Suppressor macrophage treated with lipopolysaccharide for 1 hour (primary cell): Measurements from ENCODE around the gene PYROXD2.
"Not testable (repeated sequence)": the region's sequence is repeated elsewhere in the genome, so short reads cannot be mapped to it uniquely, and the experiment has no call there.

ENCODE experiments used
- DNase-seq, 3 donors: peaks; one replicate each; pipeline ENCODE4 v3.0.0-alpha.2; 2020 to 2022

PYROXD2 gene

DNA sequence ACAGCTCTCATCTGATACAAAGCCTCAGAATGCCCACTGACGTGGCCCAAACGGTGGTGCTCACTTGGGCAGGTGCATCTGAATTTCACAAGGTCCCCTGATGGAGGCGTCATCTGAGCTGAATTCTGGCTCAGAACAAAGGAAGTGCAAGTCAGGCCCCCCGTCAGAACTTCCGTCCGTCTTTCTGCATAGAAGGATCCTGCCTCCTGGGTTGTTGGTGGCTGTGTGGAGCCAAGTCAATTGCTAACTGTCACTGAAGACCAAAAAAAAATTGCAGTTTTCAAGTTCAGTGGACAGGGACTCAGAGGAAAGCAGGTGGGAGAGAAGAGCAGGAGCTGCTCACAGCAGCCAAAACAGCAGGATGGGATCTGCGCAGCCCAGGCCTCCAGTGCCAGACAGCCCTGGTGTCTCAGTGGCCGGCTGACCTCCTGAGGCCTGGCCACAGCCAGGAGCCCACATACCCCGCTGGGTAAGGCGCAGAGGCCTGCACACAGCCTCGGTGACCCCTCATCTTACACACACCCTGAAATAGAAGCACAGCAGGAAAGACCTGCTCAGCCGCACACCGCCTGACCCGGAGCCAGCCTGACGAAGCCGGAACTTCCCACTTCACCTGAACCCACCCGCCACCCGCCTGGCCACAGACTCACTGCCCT lies 49.4 kb downstream of the PYROXD2 start:
- DNase-seq, result no peak

DNA sequence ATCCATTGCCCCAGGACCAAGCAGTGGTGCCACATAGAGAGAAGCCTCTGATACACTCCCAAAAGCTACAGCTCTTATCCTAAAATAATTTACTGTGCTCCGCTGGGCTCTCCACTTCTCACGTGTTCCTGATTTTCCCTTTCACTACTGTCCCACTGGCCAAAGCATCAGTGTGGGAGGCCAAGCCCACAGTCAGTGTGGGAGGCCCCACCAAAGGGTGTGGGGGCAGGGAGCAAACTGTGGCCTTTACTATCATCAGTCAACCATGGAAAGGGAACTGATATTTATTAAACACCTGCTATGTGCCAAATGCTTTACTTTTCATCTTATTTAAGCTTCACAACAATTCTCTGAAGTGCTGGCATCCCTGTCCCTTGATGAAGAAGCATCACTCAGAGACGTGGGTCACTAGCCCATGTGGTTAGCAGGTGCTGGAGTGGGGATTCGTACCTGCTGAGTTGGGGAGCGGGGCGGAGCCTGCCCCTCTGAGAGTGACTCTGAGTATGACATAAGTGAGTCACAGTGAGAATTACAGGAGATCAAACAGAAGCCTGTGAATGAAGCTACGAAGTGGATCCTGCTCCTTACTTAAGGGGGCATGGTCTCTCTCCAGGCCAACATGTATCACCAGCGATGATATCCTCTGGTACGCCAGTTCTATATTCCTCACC lies 50.4 kb downstream of the PYROXD2 start:
- DNase-seq, result no peak

GRCh38 chr10:98363220-98363619 lies 51.8 kb downstream of the PYROXD2 start:
- DNase-seq, result no peak

- peak; percentile 58 to 88 (median 71) for DNase-seq
These were observed 53.6 kb downstream of the PYROXD2 start for GRCh38 chr10:98361131-98362025.

GRCh38 chr10:98357194-98357822 lies 57.7 kb downstream of the PYROXD2 start:
- peak; percentile 42 to 48 (median 47) for DNase-seq

GRCh38 chr10:98354491-98354890 lies 60.5 kb downstream of the PYROXD2 start:
- no peak for DNase-seq

GRCh38 chr10:98353170-98353569 lies 61.8 kb downstream of the PYROXD2 start:
- peak; percentile 26 to 47 (median 30) for DNase-seq

DNA sequence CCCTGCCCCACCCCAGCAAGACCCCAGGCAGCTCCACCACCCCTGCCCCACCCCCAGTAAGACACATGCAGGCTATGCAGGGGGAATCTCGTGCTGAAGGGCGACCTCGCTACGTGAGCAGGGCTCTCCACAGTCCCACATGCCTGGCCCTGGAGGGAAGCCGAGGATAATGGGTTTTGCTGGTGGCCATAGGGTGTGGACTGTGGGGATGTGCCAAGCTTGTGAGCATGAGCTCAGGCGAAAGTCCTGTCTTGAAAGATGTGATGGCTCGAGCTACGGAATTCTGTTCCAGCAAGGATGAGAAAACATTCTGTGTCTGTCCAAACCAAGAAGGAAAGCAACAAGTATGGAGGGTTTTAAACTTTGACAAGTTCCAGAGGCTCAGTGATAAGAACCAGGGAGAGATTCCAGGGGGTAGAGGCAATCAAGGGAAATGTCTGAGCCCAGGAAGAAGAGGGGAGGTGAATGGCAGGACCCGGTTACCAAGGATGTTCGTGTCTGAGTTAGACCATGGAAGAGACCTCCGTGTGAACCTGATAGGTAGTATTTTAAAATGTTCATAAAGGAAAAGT lies 63.1 kb downstream of the PYROXD2 start:
- DNase-seq, result no peak

DNA sequence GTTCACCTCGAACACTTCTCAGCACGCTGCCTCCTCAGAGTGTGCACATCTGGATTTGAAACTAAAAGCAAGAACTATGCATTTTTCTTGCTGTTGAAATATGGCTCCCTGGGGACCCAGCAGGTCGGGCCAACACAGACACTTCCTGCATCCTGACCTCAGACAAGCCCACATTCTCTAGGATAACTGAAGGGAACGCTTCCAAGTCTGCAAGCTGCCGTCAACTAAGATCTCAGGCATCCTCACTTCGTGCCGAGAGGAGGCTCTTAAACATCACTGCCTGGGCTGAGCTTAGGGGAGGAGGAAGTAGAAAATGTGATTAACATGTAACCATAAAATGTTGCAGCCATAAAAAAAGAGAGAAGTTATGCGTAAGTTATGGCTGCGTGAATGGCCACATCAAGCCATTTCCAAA lies 65.5 kb downstream of the PYROXD2 start:
- peak; percentile 59 to 74 (median 67) for DNase-seq

DNA sequence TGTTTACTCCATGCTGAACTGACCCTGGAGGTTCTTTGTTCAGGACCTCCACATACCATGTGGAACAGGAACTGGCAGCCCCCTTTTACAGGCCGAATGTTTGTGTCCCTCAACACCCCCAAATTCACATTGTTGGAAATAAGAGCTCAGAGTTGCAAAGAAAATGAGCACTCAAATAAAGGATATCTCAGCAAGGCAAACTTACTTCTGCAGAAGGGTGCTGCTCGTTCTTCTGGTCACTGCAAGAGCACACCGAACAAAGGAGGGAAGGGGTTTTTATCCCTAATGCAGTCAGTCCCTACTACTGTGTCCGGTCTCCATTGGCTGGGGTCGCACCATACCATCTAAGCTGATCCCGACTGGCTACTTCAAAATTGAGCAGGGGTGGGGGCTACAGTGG lies 68.1 kb downstream of the PYROXD2 start:
- no peak for DNase-seq

- DNase-seq, result peak; percentile 19 to 58 (median 48)
These were observed 70.4 kb downstream of the PYROXD2 start for GRCh38 chr10:98344589-98345038.

- DNase-seq, result not testable (repeated sequence)
These were observed 73.3 kb downstream of the PYROXD2 start for GRCh38 chr10:98341701-98342100.

DNA sequence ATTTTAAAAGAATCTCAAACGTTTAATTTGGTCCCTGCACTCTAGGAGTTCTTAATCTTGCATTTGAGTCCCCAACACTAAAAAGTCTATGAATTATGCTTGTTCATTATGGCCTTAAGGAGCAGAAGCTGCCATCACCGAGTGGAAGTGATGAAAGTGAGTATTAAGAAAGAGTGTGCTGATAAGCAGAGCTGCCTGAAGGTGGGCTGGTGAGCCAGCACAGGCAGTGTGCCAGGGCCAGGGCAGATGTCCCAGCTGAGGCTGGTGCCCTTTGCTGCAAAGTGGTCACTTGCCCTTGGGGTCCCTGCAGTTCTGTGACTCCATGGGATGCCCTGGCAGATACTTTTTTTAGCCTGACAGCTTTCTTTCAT lies 74.1 kb downstream of the PYROXD2 start:
- DNase-seq, result no peak

- DNase-seq, result no peak
These were observed 74.6 kb downstream of the PYROXD2 start for GRCh38 chr10:98340261-98340939.

DNA sequence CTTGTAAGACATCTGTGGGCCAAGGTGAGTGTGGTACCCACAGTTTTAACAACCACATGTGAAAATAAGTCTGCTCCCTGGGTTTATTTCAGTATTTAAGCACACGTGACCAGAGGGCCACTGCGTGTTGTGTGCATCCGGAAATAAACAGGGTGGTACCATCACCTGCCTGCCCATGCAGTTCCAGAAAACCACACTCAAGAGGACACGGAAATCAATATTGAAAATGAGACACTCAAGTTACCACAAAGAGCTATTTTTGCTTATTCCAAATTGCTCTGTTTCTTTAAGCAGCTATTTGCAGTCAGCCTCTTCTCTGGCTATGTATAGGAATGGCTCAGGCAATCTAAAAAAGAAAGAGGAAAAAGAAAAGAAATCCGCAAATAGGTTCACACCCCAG lies 75.2 kb downstream of the PYROXD2 start:
- DNase-seq, result no peak

DNA sequence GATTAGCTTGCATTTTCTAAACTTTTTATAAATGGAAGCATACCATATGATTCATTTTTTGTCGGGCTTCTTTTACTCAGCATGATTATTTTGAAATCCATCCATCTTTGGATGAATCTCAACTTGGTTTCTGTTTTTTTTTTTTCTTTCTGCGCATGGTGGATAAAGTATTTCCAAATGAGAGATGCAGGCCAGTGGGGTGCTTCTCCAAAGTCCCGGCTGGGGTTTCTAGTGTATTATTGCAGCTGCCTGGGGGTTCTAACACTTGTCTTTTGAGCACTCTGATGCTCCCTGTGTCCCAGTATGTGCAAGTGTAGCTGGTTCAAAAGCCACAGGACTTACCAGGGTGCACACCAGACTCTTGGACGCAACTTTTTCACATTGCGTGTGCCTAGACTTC lies 76.1 kb downstream of the PYROXD2 start:
- no peak for DNase-seq

- DNase-seq, result no peak
These were observed 76.7 kb downstream of the PYROXD2 start for GRCh38 chr10:98338318-98338717.

- no peak for DNase-seq
These were observed 77.5 kb downstream of the PYROXD2 start for GRCh38 chr10:98337484-98337883.
